Measurements from ENCODE around the gene PRX. TPM values are rescaled to one million over a fixed set of nuclear protein-coding genes. Genes with fewer than 3 reads are reported as not detected.
A peak's percentile ranks its signal among the peaks of the same experiment; 100 is the strongest.

PRX gene
- total and polyA plus RNA-seq, 9 of the 15 experiments (the other 6 are each of a cell fraction or from before 2014, with no cell fraction given) = 0.65 to 3.5 (median 1.7) TPM; not detected in 2

DNA sequence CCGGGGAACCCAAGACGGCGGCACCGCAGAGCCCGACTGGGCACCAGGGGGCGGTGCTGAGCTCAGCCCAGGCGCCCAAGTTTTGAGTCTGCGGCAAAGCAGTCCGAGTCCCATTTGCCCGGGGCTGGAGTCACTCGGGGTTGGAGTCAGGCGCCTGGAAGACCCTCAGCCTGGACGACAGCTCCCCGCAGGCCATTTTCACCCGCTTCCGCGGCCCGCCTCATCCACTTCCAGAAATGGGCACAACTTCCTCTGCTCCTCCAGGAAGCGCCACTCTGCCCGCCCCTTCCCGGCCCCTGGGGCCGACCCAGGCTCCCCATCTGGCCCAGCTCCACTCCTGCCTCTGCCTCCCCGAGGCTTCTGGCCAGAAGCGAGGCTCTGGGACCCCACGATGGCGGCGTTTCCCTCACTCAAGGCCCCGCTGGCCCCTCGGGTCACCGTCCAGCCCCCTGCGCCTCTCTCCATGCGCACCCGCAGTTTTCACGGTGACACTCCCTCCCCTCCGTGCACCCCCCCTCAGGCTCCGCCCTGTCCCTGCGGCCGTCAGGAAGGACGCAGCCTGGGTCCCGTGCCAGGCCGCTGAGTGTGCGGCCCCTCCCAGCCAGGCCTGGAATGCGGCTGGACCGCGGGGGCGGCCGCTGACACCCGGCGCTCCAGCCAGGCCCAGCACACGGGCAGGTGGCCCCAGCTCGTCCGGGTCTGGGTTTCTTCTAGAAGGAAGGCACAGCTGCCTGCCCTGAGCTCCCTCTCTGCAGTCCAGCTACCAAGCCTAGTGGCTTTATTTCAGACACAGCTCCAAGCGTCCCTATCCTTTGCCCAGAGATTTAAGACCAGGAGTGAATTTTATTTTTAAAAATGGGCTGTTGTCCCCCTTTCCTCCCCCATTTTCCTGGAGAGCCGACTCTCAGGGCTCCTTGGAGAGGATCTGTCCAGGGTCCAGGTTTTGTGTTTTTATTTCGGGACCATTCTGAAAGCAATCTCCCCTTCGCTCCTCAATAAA lies 7.9 kb upstream of the PRX start (continued):
- TF ChIP-seq, protein P1, sequence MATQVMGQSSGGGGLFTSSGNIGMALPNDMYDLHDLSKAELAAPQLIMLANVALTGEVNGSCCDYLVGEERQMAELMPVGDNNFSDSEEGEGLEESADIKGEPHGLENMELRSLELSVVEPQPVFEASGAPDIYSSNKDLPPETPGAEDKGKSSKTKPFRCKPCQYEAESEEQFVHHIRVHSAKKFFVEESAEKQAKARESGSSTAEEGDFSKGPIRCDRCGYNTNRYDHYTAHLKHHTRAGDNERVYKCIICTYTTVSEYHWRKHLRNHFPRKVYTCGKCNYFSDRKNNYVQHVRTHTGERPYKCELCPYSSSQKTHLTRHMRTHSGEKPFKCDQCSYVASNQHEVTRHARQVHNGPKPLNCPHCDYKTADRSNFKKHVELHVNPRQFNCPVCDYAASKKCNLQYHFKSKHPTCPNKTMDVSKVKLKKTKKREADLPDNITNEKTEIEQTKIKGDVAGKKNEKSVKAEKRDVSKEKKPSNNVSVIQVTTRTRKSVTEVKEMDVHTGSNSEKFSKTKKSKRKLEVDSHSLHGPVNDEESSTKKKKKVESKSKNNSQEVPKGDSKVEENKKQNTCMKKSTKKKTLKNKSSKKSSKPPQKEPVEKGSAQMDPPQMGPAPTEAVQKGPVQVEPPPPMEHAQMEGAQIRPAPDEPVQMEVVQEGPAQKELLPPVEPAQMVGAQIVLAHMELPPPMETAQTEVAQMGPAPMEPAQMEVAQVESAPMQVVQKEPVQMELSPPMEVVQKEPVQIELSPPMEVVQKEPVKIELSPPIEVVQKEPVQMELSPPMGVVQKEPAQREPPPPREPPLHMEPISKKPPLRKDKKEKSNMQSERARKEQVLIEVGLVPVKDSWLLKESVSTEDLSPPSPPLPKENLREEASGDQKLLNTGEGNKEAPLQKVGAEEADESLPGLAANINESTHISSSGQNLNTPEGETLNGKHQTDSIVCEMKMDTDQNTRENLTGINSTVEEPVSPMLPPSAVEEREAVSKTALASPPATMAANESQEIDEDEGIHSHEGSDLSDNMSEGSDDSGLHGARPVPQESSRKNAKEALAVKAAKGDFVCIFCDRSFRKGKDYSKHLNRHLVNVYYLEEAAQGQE (IDR thresholded peaks at IDR 0.05; ENCODE audit: borderline replicate concordance) = peak; percentile 76
- TF ChIP-seq, protein P1 (CRISPR knock-in tag; IDR thresholded peaks at IDR 0.05; ENCODE audit: low read depth) = peak; percentile 69
- TF ChIP-seq HIVEP1 (CRISPR knock-in tag; IDR thresholded peaks at IDR 0.05) (no peak), PHF20 (IDR thresholded peaks at IDR 0.05; ENCODE audit: partially characterized antibody) (peak; percentile 19), MAX (CRISPR knock-in tag; IDR thresholded peaks at IDR 0.05) (peak; percentile 82), SNIP1 (IDR thresholded peaks at IDR 0.05; ENCODE audit: low read depth) (no peak), TAL1 (IDR thresholded peaks at IDR 0.05) (no peak), ZKSCAN8 (CRISPR knock-in tag; IDR thresholded peaks at IDR 0.05) (no peak), POLR2AphosphoS2 (IDR thresholded peaks at IDR 0.05; ENCODE audit: low read length) (no peak; the same call in 1 of the 2 replicates), MEIS2 (IDR thresholded peaks at IDR 0.05; ENCODE audit: partially characterized antibody) (peak; percentile 60), ZNF408 (CRISPR knock-in tag; IDR thresholded peaks at IDR 0.05; ENCODE audit: low read depth) (no peak), FOXK1 (CRISPR knock-in tag; IDR thresholded peaks at IDR 0.05; ENCODE audit: borderline replicate concordance) (peak; percentile 73; the same call in 1 of the 2 replicates), ZBTB26 (CRISPR knock-in tag; IDR thresholded peaks at IDR 0.05) (peak; percentile 56; the same call in 1 of the 2 replicates), PRMT5 (CRISPR knock-in tag; IDR thresholded peaks at IDR 0.05) (no peak), MYNN (IDR thresholded peaks at IDR 0.05) (peak; percentile 86), MYNN (CRISPR knock-in tag; IDR thresholded peaks at IDR 0.05) (no peak), TFAM (CRISPR knock-in tag; conservative IDR thresholded peaks at IDR 0.05) (no peak)
